ENCODE data around the gene AFM.

The AFM gene

GRCh38 chr4:73450398-73451004, 31.0 kb upstream of the AFM start:
- peak; percentile 98 for DNase-seq

DNA sequence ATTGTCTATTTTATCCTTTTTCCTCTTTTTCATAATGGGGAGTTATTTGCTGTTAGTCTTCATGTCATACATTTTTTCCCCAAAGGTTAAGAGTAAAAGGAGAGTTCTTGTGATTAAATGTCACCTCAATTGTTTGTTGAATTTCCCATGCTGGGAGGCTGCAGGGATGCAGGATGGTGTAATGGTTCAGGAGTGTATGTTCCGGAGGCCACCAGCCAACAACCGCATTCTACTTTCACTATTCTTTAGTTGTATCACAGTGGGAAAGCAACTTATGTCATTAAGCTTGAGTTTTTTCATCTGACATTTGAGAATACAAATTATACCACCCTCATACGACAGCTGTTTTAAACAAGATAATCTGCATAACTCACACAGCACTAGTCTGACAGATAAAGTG, 30.1 kb upstream of the AFM start:
- DNase-seq: peak; percentile 88

DNA sequence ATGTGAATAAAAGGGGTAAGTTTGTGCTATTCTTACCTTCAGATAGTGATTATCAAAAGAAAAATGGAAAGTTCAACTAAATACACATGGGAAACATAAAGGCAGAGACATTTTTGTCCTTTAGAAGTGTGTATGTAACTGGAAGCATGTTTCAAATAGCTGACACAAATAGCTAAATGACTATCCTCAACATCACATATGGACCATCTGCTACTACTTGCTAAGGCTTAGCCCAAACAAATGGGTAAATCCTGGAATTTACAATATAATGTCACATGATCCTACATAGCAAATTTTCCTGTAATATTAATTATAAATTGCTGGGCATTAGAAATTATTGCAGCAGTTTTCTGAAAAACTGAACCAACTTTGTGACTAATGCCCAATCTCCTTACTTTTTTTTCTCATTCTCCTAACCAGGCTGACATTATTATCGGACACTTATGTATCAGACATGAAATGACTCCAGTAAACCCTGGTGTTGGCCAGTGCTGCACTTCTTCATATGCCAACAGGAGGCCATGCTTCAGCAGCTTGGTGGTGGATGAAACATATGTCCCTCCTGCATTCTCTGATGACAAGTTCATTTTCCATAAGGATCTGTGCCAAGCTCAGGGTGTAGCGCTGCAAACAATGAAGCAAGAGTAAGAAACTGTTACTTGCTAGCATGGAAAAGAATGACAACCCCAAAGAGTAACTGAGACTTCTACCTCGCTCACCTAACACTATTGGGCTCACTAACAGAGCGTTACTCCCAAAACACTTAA, 29.4 kb upstream of the AFM start:
- DNase-seq: peak; percentile 66

GRCh38 chr4:73452953-73453700, 28.4 kb upstream of the AFM start:
- DNase-seq: no peak

DNA sequence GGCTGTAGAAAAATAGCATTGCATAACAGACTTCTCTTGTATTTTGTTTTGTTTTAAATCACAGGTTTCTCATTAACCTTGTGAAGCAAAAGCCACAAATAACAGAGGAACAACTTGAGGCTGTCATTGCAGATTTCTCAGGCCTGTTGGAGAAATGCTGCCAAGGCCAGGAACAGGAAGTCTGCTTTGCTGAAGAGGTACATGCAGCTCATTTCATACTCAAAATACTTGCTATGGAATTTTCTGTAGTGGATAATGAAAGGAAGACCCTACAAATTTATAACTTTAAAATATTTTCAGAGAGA, 27.9 kb upstream of the AFM start:
- DNase-seq: no peak

GRCh38 chr4:73454920-73455319, 26.6 kb upstream of the AFM start:
- no peak for DNase-seq

GRCh38 chr4:73456177-73457022, 25.1 kb upstream of the AFM start:
- no peak for DNase-seq

- no peak for DNase-seq
These were observed 23.1 kb upstream of the AFM start for GRCh38 chr4:73458184-73459047.

GRCh38 chr4:73459048-73459421, 22.5 kb upstream of the AFM start:
- DNase-seq: no peak

DNA sequence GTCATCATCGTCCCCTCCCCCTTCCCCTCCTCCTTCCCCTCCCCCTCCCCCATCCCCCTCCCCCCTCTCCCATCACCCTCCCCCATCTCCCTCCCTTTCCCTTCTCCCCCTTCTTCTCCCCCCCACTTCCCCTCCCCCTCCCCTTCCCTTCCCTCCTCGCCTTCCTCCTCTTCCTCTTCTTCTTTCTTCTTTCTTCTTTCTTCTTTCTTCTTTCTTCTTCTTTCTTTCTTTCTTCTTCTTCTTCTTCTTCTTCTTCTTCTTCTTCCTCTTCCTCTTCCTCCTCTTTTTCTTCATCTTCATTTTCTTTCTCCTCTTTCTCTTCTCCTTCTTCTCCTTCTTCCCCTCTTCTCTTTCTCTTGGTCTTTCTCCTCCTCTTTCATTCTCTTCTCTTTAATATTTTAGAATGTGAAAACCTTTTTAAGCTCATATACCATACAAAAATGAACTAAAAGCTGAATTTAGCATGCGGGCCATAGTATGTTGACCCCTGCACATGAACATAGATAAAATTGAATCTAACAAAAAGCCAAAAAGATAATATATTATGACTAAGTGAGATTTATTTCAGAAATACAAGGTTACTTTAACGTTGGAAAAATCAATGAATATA, 20.5 kb upstream of the AFM start:
- no peak for DNase-seq

GRCh38 chr4:73468170-73468569, 13.4 kb upstream of the AFM start:
- no peak for DNase-seq

DNA sequence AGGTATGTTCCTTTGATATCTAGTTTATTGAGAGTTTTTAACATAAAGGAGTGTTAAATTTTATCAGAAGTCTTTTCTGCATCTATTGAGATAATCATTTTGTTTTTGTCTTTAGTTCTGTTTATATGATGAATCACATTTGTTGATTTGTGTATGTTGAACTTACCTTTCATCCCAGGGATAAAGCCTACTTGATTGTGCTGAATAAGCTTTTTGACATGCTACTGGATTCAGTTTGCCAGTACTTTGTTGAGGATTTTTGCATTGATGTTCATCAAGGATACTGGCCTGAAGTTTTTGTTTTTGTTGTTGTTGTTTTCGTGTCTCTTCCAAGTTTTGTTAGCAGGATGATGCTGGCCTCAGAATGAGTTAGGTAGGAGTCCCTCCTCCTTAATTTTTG, 10.8 kb upstream of the AFM start:
- DNase-seq: no peak

DNA sequence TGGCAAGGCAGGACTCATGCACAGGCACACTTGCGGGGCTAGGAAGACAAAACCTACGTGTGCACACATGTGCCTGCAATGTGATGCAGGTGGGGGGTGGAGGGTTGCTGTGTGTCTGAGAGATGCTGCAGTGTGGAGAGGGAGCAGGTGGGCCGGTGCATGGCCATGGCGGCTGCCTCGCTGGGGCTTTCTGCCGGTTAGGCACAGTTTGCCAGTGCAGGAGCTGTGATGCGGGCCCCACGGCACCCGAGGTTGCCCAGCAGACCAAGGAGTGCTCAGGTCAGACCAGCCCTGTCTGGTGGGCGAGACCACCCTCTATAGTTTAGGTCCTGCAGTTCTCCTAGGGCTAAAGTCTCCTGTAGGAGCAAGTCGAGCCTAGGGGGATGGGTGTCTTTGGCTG, 4.4 kb upstream of the AFM start:
- DNase-seq: no peak

DNA sequence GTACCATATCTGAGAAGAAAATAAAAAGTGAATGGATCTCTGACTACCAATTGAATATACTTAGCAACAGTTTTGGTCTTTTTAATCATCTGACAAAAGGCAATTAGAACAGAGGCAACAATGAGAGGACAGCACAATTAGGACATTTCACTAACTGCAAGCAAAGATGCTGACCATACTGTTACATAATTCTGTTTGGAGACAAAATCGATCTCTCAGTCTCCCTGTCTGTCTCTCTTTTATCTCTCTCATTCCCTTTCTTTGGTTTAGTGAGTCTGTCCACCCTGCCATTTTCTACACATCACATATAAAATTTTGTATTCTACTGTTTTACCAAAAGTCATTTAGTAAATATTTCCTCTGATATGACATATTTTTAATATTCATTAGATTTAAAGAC, 2.2 kb upstream of the AFM start:
- DNase-seq: no peak

DNA sequence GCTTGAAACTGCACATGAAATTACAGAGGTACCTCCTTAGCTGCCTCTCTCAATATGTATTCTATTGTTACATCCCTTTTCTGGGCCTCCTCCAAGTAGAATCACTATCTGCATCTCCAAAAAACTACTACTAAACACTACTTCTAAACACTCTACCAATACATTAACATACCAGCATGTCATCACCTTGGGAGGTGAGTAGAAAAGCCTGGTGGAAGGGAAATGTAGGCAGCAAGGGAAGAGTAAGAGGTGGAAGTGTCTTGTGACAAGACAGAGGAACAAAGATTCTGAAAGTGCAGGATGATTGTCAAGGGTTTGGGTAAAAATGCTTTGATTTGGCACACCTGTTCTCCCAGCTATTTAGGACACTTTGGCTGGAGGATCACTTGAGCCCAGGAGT, 3.5 kb downstream of the AFM start:
- no peak for DNase-seq

- no peak for DNase-seq
These were observed 4.1 kb downstream of the AFM start for GRCh38 chr4:73485596-73485995.

GRCh38 chr4:73486497-73486896, 5.0 kb downstream of the AFM start:
- DNase-seq: no peak

DNA sequence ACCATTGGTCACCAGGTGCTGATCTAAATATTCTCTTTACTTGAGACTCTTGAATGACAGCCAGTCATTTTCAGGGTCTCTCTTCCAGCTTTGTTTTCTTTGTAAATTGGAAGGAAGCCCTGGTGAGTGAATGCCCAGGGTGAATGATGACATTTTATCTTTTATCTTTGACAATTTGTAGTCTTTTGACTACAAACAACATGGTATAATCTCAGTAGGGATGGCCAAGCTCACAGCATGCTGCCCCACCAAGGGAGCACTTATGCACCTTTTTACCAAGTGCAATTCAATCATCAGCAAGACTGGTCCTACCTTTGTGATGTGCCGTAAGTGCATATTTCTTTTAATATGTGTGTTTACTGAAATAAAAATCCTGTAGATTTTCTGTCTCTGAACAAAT, 5.7 kb downstream of the AFM start:
- DNase-seq: peak; percentile 35

DNA sequence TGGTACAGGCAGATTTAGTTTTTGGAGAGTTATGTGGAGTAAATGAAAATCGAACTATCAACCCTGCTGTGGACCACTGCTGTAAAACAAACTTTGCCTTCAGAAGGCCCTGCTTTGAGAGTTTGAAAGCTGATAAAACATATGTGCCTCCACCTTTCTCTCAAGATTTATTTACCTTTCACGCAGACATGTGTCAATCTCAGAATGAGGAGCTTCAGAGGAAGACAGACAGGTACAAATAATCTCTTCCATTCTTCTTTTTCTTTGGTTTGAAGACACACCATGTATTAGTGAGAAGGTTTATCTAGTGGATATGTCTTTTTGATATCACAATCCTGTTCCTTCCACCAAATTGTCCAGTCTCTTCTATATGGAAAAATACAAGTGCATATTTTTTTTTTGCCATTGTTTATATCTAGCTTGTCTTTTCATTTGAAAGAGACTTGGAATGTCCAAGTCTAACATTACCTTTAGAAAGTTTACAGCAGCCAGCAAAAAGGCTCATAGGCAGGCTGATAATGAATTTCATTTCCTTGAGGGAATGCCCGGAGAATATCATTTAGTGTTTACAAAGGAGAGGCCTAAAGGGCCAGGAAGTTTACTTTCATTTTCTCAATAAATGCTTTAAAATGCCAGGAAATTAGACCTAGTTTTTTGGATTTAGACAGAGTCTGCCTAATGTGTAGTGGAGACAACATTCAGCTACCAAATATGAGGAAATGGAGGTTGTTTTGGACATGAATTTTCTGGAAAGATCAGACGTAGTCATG, 18.6 kb downstream of the AFM start:
- DNase-seq: no peak

GRCh38 chr4:73501664-73502265, 20.2 kb downstream of the AFM start:
- no peak for DNase-seq

- no peak for DNase-seq
These were observed 24.0 kb downstream of the AFM start for GRCh38 chr4:73505567-73505966.
